SW480 (cell line): Measurements from ENCODE around the gene PLCD1.
A peak's percentile ranks its signal among the peaks of the same experiment; 100 is the strongest.

Source experiments
- DNase-seq: peaks from one replicate; pipeline ENCODE4 v3.0.0-alpha.2; 2016; ENCODE audit warnings: low spot score

Gene PLCD1

GRCh38 chr3:38016847-38017444, 12.5 kb downstream of the PLCD1 start:
- no peak for DNase-seq

DNA sequence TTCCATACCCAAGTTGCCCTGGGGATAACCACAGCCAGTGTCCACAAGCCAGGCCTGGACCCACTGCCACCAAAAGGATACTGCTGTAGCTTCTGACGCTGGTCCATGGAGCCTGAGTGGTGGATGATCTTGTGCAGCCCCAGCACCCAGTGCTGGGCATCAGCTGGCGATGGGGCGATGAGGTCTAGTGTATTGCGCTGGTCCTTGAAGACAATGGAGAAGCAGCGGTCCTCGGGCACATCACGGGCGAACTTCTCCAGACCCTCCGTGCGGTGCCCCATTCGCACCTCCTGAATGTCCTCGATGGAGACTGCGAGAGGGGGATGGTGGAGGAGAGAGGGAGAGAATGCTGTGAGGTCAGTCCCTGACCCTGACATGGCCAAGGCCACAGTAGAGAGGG, 13.0 kb downstream of the PLCD1 start:
- no peak for DNase-seq

DNA sequence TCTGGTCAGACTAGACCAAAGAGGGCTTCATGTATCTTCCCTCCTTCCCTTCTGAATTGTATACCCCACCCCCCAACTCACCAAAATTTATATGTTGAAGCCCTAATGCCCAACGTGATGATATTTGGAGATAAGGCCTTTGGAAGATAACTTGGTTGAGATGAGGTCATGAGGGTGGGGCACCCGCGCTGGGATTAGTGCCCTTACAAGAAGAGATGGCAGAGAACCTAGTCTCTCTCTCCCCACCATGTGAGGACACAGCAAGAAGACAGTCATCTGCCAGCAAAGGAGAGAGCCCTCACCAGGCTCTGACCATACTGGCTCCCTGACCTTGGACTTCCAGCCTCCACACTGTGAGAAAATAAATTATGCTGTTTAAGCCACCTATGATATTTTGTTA, 13.5 kb downstream of the PLCD1 start:
- DNase-seq, result no peak

GRCh38 chr3:38015485-38015884, 14.0 kb downstream of the PLCD1 start:
- DNase-seq, result no peak

DNA sequence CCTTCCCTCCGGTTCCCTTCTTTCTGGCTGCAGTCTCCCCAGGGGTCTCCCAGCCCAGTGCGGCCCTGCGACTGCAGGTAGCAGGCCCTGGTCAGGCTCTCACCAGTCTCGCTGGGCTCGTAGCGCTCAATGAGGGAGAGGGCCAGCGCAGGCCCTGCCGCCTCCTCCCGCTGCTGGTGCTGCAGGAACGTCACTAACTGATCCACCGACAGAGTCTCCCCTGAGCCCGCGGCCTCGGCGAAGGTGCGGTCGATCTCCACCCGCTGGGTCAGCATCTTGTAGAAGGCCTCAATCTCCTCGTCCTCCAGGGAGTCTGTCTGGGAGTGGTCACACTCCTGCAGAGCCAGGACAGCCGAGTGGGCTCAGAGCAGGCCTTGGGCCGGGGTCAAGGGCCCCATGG, 18.3 kb downstream of the PLCD1 start:
- no peak for DNase-seq

- no peak for DNase-seq
Observed at GRCh38 chr3:38009807-38010591, 19.4 kb downstream of the PLCD1 start.

DNA sequence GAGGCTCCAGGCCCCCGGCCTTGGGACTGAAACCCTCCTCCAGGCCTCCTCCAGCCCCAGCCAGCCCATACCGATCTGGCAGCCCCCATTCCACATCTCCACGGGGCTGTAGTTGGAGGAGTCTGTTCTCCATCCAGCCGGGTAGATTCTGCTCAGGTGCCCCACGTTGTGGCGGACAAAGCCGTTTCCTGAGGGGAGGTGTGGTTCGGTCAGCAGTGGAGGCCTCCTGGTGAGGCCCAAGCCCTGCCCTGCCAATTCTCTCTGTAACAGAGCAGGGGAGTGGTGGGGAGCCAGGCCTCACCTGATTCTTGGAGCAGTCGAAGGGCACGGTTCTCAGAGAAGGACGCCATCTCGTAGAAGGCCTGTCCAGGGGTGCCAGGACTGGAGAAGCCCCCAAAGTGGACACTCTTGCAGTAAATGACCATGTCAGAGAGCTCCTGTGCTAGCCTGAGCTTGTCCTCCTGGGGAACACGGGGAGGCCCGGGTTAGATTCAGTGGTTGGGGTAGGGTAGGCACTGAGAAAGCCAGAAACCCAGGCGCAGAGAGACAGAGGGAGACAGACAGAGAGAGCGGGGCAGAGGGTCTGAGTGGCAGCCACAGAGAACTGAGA, 20.4 kb downstream of the PLCD1 start:
- no peak for DNase-seq

- no peak for DNase-seq
Observed at GRCh38 chr3:38008191-38008701, 21.2 kb downstream of the PLCD1 start.

DNA sequence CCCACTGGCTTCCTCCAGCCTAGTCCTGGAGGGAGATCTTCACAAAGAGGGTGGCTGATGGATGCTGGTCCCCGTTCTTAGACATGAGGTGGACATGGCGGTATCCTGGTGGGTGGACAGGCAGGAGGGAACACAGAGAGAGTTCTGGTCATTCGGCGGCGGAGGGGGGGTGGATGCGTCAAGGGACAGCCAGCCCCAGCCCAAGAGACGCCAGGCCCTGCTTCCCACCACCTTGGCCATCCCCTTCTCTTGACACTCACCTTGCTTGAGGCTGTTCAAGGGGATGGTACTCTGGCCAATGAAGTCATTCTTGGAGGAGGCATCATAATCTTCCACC, 21.7 kb downstream of the PLCD1 start:
- no peak for DNase-seq

- no peak for DNase-seq
Observed at GRCh38 chr3:38006445-38006995, 22.9 kb downstream of the PLCD1 start.

- DNase-seq, result no peak
Observed at GRCh38 chr3:38006031-38006430, 23.4 kb downstream of the PLCD1 start.

- peak; percentile 60 for DNase-seq
Observed at GRCh38 chr3:38005076-38006020, 24.1 kb downstream of the PLCD1 start.

GRCh38 chr3:38004415-38005075, 24.9 kb downstream of the PLCD1 start:
- DNase-seq, result peak; percentile 85

- no peak for DNase-seq
Observed at GRCh38 chr3:38003817-38004414, 25.5 kb downstream of the PLCD1 start.

DNA sequence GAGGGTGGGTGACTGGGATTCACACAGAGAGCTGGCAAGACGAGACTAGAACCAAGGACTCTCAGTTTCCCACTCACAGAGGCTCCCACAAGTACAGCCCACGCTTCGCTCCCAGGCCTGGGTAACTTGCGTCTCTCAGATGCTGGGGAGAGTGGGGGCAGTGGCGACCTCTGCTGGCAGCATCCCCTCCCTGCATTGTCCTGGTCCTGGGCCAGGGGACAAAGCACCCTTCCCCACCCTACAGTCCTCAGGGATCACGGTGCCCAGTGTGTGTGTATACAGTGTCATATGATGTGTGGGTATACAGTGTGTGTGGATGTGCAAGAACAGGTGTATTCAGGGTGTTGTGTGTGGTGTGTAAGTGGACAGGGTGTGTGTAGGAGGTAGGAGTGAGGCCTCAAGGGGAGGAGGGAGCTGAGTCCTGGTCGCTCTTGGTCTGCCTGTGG, 26.0 kb downstream of the PLCD1 start:
- no peak for DNase-seq

- no peak for DNase-seq
Observed at GRCh38 chr3:38002940-38003339, 26.5 kb downstream of the PLCD1 start.

DNA sequence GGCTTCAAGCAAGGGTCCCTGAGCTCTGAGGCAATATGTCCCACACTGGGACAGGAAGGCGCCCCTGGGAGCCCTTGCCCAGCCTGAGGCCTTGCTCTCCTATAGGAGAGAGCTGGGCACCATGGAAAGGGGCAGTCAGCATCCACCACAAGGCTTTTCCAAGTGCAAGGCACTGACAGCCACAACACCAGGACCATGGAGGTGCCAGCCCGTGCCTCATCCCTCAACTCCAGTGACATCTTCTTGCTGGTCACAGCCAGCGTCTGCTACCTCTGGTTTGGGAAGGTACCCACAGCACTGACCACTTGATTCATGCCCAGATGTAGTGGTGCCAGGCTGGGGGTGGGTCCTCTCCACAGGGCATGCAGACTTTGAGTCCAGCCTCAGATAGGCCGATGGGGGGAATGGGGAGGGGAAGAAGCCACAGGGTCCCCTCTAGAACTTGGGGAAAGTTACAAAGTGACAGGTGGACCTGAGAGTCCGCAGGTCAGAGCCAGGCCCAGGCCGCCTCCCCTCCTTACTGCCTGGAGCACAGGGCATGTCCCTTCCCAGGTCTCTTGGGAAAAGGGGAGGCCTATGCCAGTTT, 27.1 kb downstream of the PLCD1 start:
- DNase-seq, result no peak

GRCh38 chr3:38001456-38002081, 27.9 kb downstream of the PLCD1 start:
- DNase-seq, result peak; percentile 44

- DNase-seq, result no peak
Observed at GRCh38 chr3:38000965-38001455, 28.4 kb downstream of the PLCD1 start.
